Measurements from ENCODE around the gene CPAMD8. TPM values are rescaled to one million over a fixed set of nuclear protein-coding genes. Genes with fewer than 3 reads are reported as not detected.

Gene CPAMD8
- total RNA-seq, 2 experiments from 2014 or later: 0.32 to 1.2 TPM

- CTCF ChIA-PET (ENCODE audit: unreplicated experiment): no interaction called here
- H3K27ac ChIP-seq (ENCODE audit: low read depth, low read length, poor library complexity, severe bottlenecking): no peak overlapping the region
- POLR2A ChIA-PET: interaction anchor here (0.5 kb wide), 1 partner anchor 231 kb away, joined by 6 read pairs; no protein-coding TSS in a partner anchor
- no peaks in the 10 kb centered on the region for H3K9me2 ChIP-seq (ENCODE audit: insufficient read depth, low read length)
- intact Hi-C loops (cut with micrococcal nuclease; ENCODE audit: unreplicated experiment): no loop called here
- TF ChIP-seq CTCF (conservative IDR thresholded peaks at IDR 0.05; ENCODE audit: low read length) (no peak), EZH2phosphoT487 (IDR thresholded peaks at IDR 0.05; ENCODE audit: borderline replicate concordance, low read depth, low read length) (no peak)
- DNase-seq (ENCODE audit: low spot score): no peak
- no peaks in the 10 kb centered on the region for H3K79me2 ChIP-seq (ENCODE audit: insufficient read depth, low read depth, low read length)
- H3K4me1 ChIP-seq (ENCODE audit: insufficient read depth, low read length, poor library complexity, severe bottlenecking): no peaks in the 10 kb centered on the region
- no TSS peak for BruUV-seq (replicated peaks)
- no peaks in the 10 kb centered on the region for H4K20me1 ChIP-seq (ENCODE audit: insufficient read depth, low read length)
- no peaks in the 10 kb centered on the region for H3K9me3 ChIP-seq (ENCODE audit: low read length)
- no peak overlapping the region for H3K4me2 ChIP-seq (ENCODE audit: low read length)
- no peak overlapping the region for H2AFZ ChIP-seq (ENCODE audit: low read length)
- no peak overlapping the region for H3K4me3 ChIP-seq (ENCODE audit: low read depth, low read length, poor library complexity, severe bottlenecking)
- H3K36me3 ChIP-seq (ENCODE audit: insufficient read depth, low read length): peaks cover 52% of the 10 kb centered on the region
These were observed 157.2 kb downstream of the CPAMD8 start for GRCh38 chr19:16869331-16869972.

GRCh38 chr19:16868423-16869130 lies 158.0 kb downstream of the CPAMD8 start:
- no peak for TF ChIP-seq CTCF (conservative IDR thresholded peaks at IDR 0.05; ENCODE audit: low read length)
- no peak for TF ChIP-seq EZH2phosphoT487 (IDR thresholded peaks at IDR 0.05; ENCODE audit: borderline replicate concordance, low read depth, low read length)
- H3K4me1 ChIP-seq (ENCODE audit: insufficient read depth, low read length, poor library complexity, severe bottlenecking): no peaks in the 10 kb centered on the region
- ChIA-PET POLR2A (no interaction called here), CTCF (ENCODE audit: unreplicated experiment) (no interaction called here)
- H3K4me3 ChIP-seq (ENCODE audit: low read depth, low read length, poor library complexity, severe bottlenecking): no peak overlapping the region
- no peak overlapping the region for H3K4me2 ChIP-seq (ENCODE audit: low read length)
- no TSS peak for BruUV-seq (replicated peaks)
- no peak overlapping the region for H3K27ac ChIP-seq (ENCODE audit: low read depth, low read length, poor library complexity, severe bottlenecking)
- H3K9me2 ChIP-seq (ENCODE audit: insufficient read depth, low read length): no peaks in the 10 kb centered on the region
- no peak overlapping the region for H2AFZ ChIP-seq (ENCODE audit: low read length)
- intact Hi-C loops (cut with micrococcal nuclease; ENCODE audit: unreplicated experiment): no loop called here
- DNase-seq (ENCODE audit: low spot score): no peak
- peaks cover 49% of the 10 kb centered on the region for H3K36me3 ChIP-seq (ENCODE audit: insufficient read depth, low read length)
- H4K20me1 ChIP-seq (ENCODE audit: insufficient read depth, low read length): no peaks in the 10 kb centered on the region
- no peaks in the 10 kb centered on the region for H3K9me3 ChIP-seq (ENCODE audit: low read length)
- H3K79me2 ChIP-seq (ENCODE audit: insufficient read depth, low read depth, low read length): no peaks in the 10 kb centered on the region

GRCh38 chr19:16867211-16867610 lies 159.4 kb downstream of the CPAMD8 start:
- Histone ChIP-seq H3K4me1 (ENCODE audit: insufficient read depth, low read length, poor library complexity, severe bottlenecking) (no peaks in the 10 kb centered on the region), H3K9me2 (ENCODE audit: insufficient read depth, low read length) (no peaks in the 10 kb centered on the region), H3K36me3 (ENCODE audit: insufficient read depth, low read length) (peaks cover 46% of the 10 kb centered on the region), H3K27ac (ENCODE audit: low read depth, low read length, poor library complexity, severe bottlenecking) (no peak overlapping the region), H3K4me3 (ENCODE audit: low read depth, low read length, poor library complexity, severe bottlenecking) (no peak overlapping the region), H3K9me3 (ENCODE audit: low read length) (no peaks in the 10 kb centered on the region), H2AFZ (ENCODE audit: low read length) (no peak overlapping the region), H4K20me1 (ENCODE audit: insufficient read depth, low read length) (no peaks in the 10 kb centered on the region), H3K4me2 (ENCODE audit: low read length) (no peak overlapping the region), H3K79me2 (ENCODE audit: insufficient read depth, low read depth, low read length) (no peaks in the 10 kb centered on the region)
- no TSS peak for BruUV-seq (replicated peaks)
- DNase-seq (ENCODE audit: low spot score): no peak
- POLR2A ChIA-PET: no interaction called here
- intact Hi-C loops (cut with micrococcal nuclease; ENCODE audit: unreplicated experiment): no loop called here
- no peak for TF ChIP-seq CTCF (conservative IDR thresholded peaks at IDR 0.05; ENCODE audit: low read length)
- TF ChIP-seq EZH2phosphoT487 (IDR thresholded peaks at IDR 0.05; ENCODE audit: borderline replicate concordance, low read depth, low read length): no peak
- CTCF ChIA-PET (ENCODE audit: unreplicated experiment): no interaction called here
